SJSA1 (cell line): ENCODE measurements around the gene PTGES. TPM values are rescaled to one million over a fixed set of nuclear protein-coding genes. Genes with fewer than 3 reads are reported as not detected.

ENCODE experiments used
- DNase-seq, 2 experiments: peaks; one replicate each; pipeline ENCODE4 v3.0.0-alpha.2; 2015 to 2020; ENCODE audit warnings: low spot score in 2 of 2, low read depth in 1 of 2
- H3K27ac ChIP-seq: fragments of 250-450 bp; sonication (Bioruptor Pico); 2 replicates; pipeline ENCODE4 v1.5.1; 2020; ENCODE audit warnings: mild to moderate bottlenecking, moderate library complexity
- H3K27me3 ChIP-seq: fragments of 250-450 bp; sonication (Bioruptor Pico); replicated peaks from 2 replicates; pipeline ENCODE4 v1.5.1; 2020; ENCODE audit warnings: mild to moderate bottlenecking, moderate library complexity
- H3K36me3 ChIP-seq: fragments of 250-450 bp; sonication (Bioruptor Pico); 2 replicates; pipeline ENCODE4 v1.5.1; 2020; ENCODE audit warnings: mild to moderate bottlenecking
- H3K4me1 ChIP-seq: fragments of 250-450 bp; sonication (Bioruptor Pico); replicated peaks from 2 replicates; pipeline ENCODE4 v1.6.1; 2021; ENCODE audit warnings: mild to moderate bottlenecking
- H3K4me3 ChIP-seq: fragments of 250-450 bp; sonication (Bioruptor Pico); 2 replicates; pipeline ENCODE4 v1.5.1; 2020; ENCODE audit warnings: mild to moderate bottlenecking
- H3K9me3 ChIP-seq: fragments of 250-450 bp; sonication (Bioruptor Pico); replicated peaks from 2 replicates; pipeline ENCODE4 v1.5.1; 2020; ENCODE audit warnings: mild to moderate bottlenecking
- total RNA-seq: library from RNA; depleted of rRNA; stranded (reverse); fragments of >200 nt; shearing (Covaris generic); gene quantifications from 2 replicates; pipeline ENCODE4 v1.2.3, GENCODE V29; 2014

The PTGES gene
- total RNA-seq, 1 experiment from 2014 or later: 5.4 TPM

DNA sequence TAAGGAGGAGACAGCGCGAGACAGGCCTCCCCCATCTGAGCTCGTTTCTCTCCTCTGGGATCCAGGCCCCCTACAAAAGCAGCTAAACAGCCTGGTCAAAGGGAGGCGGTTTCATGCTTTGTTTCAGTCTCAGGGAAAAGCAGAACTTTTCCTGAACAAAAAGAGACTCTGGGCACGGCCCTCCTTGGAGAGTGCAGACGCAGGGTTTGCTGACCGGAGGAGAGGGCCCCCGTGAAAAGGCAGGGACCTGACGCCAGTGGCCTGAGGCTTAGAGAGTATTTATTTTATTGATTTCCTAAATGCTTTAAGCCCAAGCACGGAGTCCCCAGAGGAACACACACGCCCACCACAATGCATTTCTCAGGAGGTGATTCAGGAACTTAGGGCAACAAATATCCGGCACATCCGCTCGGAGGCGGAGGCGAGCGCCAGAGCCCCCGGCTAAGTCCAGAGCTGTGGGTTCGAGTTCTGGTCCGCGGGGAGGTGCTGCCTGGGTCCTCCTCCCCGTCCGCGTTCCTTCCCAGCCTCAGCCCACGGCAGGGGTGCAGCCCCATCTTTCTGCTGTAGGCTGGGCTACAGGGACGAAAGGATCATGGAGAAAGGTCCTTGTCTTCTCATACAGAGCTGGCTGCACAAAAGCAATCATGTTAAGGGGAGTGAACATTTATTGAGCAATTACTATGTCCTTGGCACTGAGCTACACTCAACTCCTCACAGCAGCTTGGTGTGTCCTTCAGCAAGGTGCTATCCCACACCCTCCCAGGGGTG lies 40.0 kb downstream of the PTGES start:
- no peaks in the 10 kb centered on the region for H3K27me3 ChIP-seq
- peak overlapping the region; percentile 75 for H3K27ac ChIP-seq
- peak; percentile 81 to 84 for DNase-seq
- no peaks in the 10 kb centered on the region for H3K36me3 ChIP-seq
- no peaks in the 10 kb centered on the region for H3K9me3 ChIP-seq
- peaks cover 31% of the 10 kb centered on the region for H3K4me1 ChIP-seq
- no peak overlapping the region for H3K4me3 ChIP-seq

DNA sequence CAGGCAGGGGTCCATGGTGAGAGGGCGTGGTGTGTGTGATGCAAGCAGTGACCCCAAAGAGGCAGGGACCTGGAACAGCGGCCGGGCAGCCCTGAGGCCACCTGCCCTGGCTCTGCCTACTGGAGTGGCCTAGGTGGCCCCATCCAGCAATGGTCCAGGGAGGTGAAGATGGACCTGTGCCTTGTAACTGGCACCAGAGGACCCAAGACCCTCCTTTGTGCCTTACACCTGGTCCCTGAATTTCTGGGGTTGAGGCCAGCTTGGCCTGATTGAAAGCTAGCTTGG lies 42.7 kb downstream of the PTGES start:
- DNase-seq: no peak
- no peak overlapping the region for H3K4me3 ChIP-seq
- no peaks in the 10 kb centered on the region for H3K27me3 ChIP-seq
- H3K27ac ChIP-seq: no peak overlapping the region
- peaks cover 31% of the 10 kb centered on the region for H3K4me1 ChIP-seq
- H3K36me3 ChIP-seq: no peaks in the 10 kb centered on the region
- H3K9me3 ChIP-seq: no peaks in the 10 kb centered on the region

- H3K4me1 ChIP-seq: peaks cover 32% of the 10 kb centered on the region
- no peaks in the 10 kb centered on the region for H3K9me3 ChIP-seq
- H3K4me3 ChIP-seq: no peak overlapping the region
- H3K27ac ChIP-seq: no peak overlapping the region
- DNase-seq: no peak
- no peaks in the 10 kb centered on the region for H3K36me3 ChIP-seq
- no peaks in the 10 kb centered on the region for H3K27me3 ChIP-seq
These were observed 43.2 kb downstream of the PTGES start for GRCh38 chr9:129709438-129710168.

GRCh38 chr9:129708793-129709192 lies 44.0 kb downstream of the PTGES start:
- no peaks in the 10 kb centered on the region for H3K36me3 ChIP-seq
- H3K27me3 ChIP-seq: no peaks in the 10 kb centered on the region
- H3K27ac ChIP-seq: no peak overlapping the region
- peaks cover 41% of the 10 kb centered on the region for H3K4me1 ChIP-seq
- H3K9me3 ChIP-seq: no peaks in the 10 kb centered on the region
- H3K4me3 ChIP-seq: no peak overlapping the region
- no peak for DNase-seq

- Histone ChIP-seq H3K36me3 (no peaks in the 10 kb centered on the region), H3K4me1 (peaks cover 39% of the 10 kb centered on the region), H3K27ac (no peak overlapping the region), H3K27me3 (no peaks in the 10 kb centered on the region), H3K4me3 (no peak overlapping the region), H3K9me3 (no peaks in the 10 kb centered on the region)
- no peak for DNase-seq
These were observed 48.0 kb downstream of the PTGES start for GRCh38 chr9:129704807-129705206.

GRCh38 chr9:129703667-129704355 lies 49.0 kb downstream of the PTGES start:
- H3K4me3 ChIP-seq: no peak overlapping the region
- H3K36me3 ChIP-seq: no peaks in the 10 kb centered on the region
- no peak for DNase-seq
- peak overlapping the region; percentile 69 for H3K27ac ChIP-seq
- no peaks in the 10 kb centered on the region for H3K27me3 ChIP-seq
- H3K4me1 ChIP-seq: peaks cover 42% of the 10 kb centered on the region
- H3K9me3 ChIP-seq: no peaks in the 10 kb centered on the region

DNA sequence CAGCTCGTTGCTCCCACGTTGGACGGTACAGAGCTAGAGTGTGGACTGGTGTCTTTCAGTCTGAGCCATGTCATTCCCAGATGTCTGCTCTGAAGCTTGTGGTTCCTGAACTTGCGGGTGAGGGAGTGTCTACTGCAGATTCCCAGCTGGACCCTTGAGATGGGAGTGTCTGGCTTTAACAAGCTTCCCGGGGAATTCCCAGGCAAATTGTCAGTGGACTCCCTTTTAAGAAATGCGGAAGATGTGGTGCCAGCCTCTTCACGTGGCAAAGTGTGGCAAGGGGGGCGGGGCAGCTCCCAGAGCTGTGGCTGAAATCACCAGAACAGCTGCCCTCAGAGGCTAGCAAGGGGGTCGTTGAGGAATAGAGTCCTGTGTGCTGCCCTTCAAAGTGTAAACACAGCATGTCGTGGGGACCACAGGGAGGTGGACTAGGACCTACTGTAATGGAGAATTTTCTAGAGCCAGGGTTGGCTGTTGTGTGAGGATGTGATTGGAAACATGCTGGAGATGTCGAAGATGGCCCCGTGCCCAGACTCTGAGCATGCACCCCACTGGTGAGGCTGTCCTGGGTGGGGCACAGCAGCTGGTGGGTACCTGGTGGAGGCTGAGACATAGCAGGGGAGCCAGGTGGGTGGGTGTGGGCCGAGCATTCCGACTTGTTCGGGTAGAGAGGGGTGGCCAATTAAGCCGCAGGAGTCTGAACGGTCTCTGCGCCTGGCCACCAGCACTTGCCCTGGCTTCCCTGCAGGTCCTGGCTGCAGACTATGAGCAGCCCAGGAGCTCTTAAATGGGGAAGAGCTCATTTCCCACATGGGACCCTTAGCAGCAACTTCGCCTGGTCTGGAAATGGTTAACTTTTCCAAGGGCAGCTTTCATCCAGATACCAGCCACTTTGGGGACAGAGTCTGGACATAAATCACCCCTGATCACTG lies 50.0 kb downstream of the PTGES start:
- H3K4me3 ChIP-seq: no peak overlapping the region

GRCh38 chr9:129701549-129701948 lies 51.3 kb downstream of the PTGES start:
- no peaks in the 10 kb centered on the region for H3K27me3 ChIP-seq
- H3K27ac ChIP-seq: peak overlapping the region; percentile 69; the same call in 1 of the 2 replicates
- H3K9me3 ChIP-seq: no peaks in the 10 kb centered on the region
- H3K4me1 ChIP-seq: peaks cover 65% of the 10 kb centered on the region
- no peaks in the 10 kb centered on the region for H3K36me3 ChIP-seq
- no peak overlapping the region for H3K4me3 ChIP-seq
- no peak for DNase-seq

More for the DNA sequence above, 50.0 kb downstream of the PTGES start:
- DNase-seq: peak; percentile 84 to 90
- Histone ChIP-seq H3K27ac (peak overlapping the region; percentile 69), H3K9me3 (no peaks in the 10 kb centered on the region), H3K36me3 (no peaks in the 10 kb centered on the region), H3K27me3 (no peaks in the 10 kb centered on the region), H3K4me1 (peaks cover 52% of the 10 kb centered on the region)

- Histone ChIP-seq H3K4me1 (peaks cover 70% of the 10 kb centered on the region), H3K36me3 (no peaks in the 10 kb centered on the region), H3K27me3 (no peaks in the 10 kb centered on the region), H3K27ac (no peak overlapping the region), H3K4me3 (no peak overlapping the region), H3K9me3 (no peaks in the 10 kb centered on the region)
- DNase-seq: no peak
These were observed 51.8 kb downstream of the PTGES start for GRCh38 chr9:129701054-129701453.

- peaks cover 82% of the 10 kb centered on the region for H3K4me1 ChIP-seq
- H3K4me3 ChIP-seq: no peak overlapping the region
- no peaks in the 10 kb centered on the region for H3K27me3 ChIP-seq
- H3K36me3 ChIP-seq: no peaks in the 10 kb centered on the region
- peak; percentile 33 to 58 for DNase-seq
- H3K27ac ChIP-seq: peak overlapping the region; percentile 100
- H3K9me3 ChIP-seq: no peaks in the 10 kb centered on the region
These were observed 54.5 kb downstream of the PTGES start for GRCh38 chr9:129698254-129698757.

- DNase-seq: peak; percentile 92 to 95
- Histone ChIP-seq H3K4me3 (peak overlapping the region; percentile 33), H3K4me1 (peaks cover 76% of the 10 kb centered on the region), H3K27ac (peak overlapping the region; percentile 100), H3K36me3 (no peaks in the 10 kb centered on the region), H3K9me3 (no peaks in the 10 kb centered on the region), H3K27me3 (no peaks in the 10 kb centered on the region)
These were observed 55.1 kb downstream of the PTGES start for GRCh38 chr9:129697656-129698253.

- Histone ChIP-seq H3K9me3 (0 out of 2 replicates have a peak, but pooled peaks cover 2% of the 10 kb centered on the region), H3K27me3 (no peaks in the 10 kb centered on the region), H3K4me3 (peak overlapping the region; percentile 33), H3K4me1 (peaks cover 70% of the 10 kb centered on the region), H3K27ac (peak overlapping the region; percentile 100), H3K36me3 (no peaks in the 10 kb centered on the region)
- peak; percentile 92 to 93 for DNase-seq
These were observed 55.7 kb downstream of the PTGES start for GRCh38 chr9:129696944-129697655.
